Testis (tissue), 2 donors: ENCODE measurements around the gene PIBF1.

Experiments used
- CTCF ChIP-seq, 3 experiments: fragments of 450-650 bp in 2 of 3; fragments of 200-600 bp in 1 of 3; sonication (generic) in 1 of 3; IDR thresholded peaks; one replicate each; pipeline ENCODE4 v1.5.1; 2016 to 2019; ENCODE audit warnings: antibody characterized with exemption in 3 of 3, mild to moderate bottlenecking in 2 of 3, moderate library complexity in 1 of 3
- POLR2A ChIP-seq: fragments of 450-650 bp; IDR thresholded peaks from one replicate; pipeline ENCODE4 v1.6.1; 2017; ENCODE audit warnings: antibody characterized with exemption, mild to moderate bottlenecking, moderate library complexity

DNA sequence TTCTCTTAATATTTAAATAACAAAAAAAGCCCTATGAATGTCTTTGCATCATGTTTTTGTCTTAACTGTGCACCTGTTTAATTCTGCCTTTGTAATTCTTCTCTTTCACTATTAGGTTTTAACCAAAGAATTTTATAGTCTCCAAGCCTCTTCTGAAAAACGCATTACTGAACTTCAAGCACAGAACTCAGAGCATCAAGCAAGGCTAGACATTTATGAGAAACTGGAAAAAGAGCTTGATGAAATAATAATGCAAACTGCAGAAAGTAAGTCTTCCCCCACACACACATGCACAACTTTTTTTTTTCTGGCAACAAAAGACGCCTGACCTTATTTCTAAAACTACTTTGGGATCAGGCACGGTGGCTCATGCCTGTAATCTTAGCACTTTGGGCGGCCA is 126.5 kb downstream of the PIBF1 start:
- no peak for TF ChIP-seq CTCF (IDR thresholded peaks at IDR 0.05)
- TF ChIP-seq POLR2A = no peak
